Measurements from ENCODE around the gene EFNA3. TPM values are rescaled to one million over a fixed set of nuclear protein-coding genes. Genes with fewer than 3 reads are reported as not detected.
A peak's percentile ranks its signal among the peaks of the same experiment; 100 is the strongest.

EFNA3 gene
- total RNA-seq, 1 donor, result 0.90 TPM

DNA sequence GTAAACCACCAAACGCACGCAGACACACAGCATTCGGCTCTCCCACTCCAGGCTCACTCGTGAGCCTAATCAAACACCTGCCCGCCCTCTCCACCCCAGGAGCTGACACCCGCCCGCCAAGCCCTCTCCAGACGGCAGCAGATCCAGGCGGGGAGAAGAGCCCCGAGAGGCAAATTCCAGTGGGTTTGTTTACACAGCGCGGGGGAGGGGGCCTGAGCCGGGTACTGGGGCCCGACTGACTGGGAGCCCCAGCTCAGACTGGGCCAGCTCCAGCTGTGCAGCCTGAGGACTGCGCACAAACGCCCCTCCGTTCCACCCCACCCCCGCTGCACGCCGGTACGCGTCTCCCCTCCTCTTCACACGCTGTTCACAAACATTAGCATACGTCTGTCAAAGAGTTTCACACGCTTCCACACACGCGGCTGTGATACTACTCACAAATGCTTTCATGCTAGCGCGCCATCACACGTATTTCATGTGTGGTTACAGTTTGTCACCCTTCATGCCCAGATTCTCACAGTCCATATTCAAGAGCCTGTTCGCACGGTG lies 48.0 kb downstream of the EFNA3 start:
- no peak overlapping the region for H3K4me3 ChIP-seq (ENCODE audit: low read depth, low read length)
- peak; percentile 25 for DNase-seq (ENCODE audit: low read depth)
- TF ChIP-seq, protein P1, sequence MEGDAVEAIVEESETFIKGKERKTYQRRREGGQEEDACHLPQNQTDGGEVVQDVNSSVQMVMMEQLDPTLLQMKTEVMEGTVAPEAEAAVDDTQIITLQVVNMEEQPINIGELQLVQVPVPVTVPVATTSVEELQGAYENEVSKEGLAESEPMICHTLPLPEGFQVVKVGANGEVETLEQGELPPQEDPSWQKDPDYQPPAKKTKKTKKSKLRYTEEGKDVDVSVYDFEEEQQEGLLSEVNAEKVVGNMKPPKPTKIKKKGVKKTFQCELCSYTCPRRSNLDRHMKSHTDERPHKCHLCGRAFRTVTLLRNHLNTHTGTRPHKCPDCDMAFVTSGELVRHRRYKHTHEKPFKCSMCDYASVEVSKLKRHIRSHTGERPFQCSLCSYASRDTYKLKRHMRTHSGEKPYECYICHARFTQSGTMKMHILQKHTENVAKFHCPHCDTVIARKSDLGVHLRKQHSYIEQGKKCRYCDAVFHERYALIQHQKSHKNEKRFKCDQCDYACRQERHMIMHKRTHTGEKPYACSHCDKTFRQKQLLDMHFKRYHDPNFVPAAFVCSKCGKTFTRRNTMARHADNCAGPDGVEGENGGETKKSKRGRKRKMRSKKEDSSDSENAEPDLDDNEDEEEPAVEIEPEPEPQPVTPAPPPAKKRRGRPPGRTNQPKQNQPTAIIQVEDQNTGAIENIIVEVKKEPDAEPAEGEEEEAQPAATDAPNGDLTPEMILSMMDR (IDR thresholded peaks at IDR 0.05; ENCODE audit: insufficient read depth, low read length), result no peak

DNA sequence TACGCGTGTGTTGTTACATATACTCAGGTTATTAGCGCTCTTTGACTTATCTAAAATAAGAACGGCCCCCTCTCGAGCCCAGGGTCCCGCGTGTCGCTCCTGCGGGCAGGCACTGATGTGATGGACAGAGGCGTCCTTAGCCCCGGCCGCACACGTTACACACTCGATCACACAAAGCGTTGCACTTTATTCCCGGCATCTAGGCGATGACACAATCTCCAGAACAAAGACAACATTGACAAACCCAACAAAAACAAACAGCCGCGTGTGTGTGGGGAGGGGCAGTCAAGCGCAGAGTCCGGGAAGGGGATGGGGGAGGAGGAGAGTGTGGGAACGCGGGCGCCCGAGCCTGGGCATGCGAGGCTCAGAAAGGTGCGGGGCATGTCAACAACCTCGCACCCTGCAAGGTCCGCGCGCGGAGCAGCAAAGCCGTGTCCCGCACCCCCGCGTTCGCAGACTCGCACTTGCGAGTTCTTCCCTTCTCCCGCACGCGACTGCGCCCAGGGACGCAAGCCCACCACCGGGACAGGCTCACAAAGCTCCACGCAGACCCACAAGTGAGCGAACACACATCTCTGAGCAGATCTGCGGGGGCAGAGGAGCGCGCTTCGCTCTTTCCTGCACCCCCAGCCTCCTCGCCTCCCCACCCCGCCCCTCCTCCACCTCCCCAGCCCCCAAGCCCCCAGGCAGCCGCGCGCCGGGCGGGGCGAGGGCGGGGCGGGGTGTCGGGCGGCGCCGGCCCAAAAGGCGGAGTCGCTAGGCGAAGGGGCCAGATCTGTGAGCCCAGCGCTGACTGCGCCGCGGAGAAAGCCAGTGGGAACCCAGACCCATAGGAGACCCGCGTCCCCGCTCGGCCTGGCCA lies 48.7 kb downstream of the EFNA3 start, which contains the start of gene EFNA1:
Gene EFNA1, plus strand, starts transcription at position 772 of the 862 bp plus-strand sequence. CDS start 102 bp downstream, outside the sequence.
- DNase-seq (ENCODE audit: low read depth), result peak; percentile 34
- TF ChIP-seq, protein P1 (IDR thresholded peaks at IDR 0.05; ENCODE audit: insufficient read depth, low read length), result no peak
- peak within 1 kb of the TSS; percentile 65 for H3K4me3 ChIP-seq (ENCODE audit: low read depth, low read length)

DNA sequence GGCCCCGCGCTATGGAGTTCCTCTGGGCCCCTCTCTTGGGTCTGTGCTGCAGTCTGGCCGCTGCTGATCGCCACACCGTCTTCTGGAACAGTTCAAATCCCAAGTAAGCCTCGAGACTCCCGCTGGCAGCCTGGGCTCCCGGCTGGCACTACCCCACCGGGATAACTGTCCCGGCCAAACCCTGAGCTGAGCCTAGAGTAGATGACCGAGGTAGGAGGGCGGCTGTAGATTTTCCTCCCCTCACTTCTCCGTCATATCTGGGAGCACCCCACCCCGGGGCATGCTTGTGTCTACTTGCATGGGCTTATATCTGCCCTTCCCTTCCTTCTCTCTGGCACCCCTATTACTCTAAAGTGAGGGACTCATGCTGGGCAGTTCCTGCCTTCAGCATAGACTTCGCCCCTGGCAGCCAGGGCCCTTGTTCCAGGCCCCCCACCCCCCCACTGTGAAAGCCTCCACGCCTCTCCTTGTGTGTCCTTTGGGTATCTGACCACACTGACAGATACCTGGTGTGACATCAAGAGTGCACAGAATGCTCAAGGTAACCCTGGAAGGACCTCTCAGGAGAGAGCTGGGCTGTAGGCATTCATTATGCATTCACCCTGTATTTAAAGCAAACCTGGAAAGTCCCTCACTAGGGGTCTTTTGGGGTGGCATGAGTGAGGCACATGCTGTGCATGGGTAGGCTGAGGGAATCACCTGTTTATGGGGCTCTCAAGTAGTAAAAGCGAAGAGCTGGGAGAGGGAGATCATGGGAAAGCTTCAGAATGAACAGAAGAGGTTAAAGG lies 49.5 kb downstream of the EFNA3 start:
- peak overlapping the region; percentile 65 for H3K4me3 ChIP-seq (ENCODE audit: low read depth, low read length)
- TF ChIP-seq, protein P1 (IDR thresholded peaks at IDR 0.05; ENCODE audit: insufficient read depth, low read length), result no peak
- no peak for DNase-seq (ENCODE audit: low read depth)

DNA sequence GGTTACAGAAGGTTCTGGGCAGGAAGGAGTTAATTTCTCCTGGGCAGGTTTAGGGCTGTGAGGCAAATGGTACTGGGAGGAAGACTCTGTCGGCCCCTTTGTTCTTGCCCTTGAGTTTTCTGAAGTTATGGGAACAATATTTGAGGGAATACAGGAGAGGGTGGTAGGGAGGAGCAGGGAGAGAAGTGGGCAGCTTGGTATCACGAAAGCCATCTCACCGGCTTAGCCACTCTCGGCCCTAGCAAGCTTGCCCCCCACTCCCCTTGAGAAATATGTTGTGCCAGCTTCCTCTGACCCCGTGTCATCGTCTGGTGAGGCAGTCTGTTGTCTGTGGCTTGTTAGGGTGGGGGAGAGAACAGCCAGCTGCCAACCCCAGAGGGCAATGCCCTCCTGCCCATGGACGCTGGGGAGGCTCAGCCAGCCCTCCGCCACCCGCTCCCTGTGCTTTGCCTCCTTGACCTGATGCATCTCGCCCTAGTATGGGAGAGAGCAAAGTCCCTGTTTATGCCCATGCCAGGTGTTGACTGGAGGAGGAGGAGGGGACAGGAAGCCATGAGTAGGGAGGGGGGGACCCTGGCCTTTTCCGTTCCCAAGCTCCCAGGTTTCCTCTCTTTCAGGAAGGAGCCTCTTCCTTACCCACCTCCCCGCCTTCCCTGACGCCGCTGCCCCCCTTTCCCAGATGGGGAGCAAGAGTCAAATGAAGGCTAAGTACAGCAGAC lies 50.3 kb downstream of the EFNA3 start:
- TF ChIP-seq, protein P1 (IDR thresholded peaks at IDR 0.05; ENCODE audit: insufficient read depth, low read length), result no peak
- no peak overlapping the region for H3K4me3 ChIP-seq (ENCODE audit: low read depth, low read length)
- DNase-seq (ENCODE audit: low read depth), result no peak

DNA sequence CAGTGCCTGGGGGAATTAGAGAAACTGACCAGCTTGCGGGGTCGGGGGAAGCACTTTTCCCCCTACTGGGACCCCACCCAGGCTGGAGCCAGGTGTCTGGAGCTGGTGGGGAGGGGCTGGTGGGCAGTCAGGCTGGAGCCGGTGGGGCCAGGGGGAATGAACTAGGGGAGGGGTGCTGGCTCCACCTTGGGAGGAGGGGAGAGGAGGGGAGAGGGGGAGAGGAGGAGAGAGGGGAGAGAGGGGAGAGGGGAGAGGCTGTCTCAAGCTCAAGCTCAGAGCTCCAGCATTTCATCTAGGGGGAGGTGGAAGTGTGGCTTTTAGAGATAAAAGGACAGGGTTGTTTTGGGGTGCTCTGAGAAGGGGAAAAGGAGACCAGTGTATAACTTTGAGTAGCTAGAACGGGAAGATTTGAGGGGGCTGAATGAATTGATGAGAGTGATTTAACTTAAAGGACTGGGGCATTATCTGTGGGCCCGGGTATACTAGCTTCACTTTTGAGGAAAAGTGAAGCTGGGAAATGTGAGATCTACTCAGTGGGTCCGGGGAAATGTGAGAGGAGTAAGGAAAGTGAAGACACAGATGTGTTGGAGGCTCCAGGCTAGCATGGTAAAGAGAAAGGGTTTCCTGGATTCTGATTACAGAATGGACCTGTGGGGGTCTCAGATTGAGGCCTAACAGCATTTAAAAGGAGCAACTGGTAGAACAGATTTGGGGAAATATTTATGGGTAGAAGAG lies 51.8 kb downstream of the EFNA3 start:
- TF ChIP-seq, protein P1 (IDR thresholded peaks at IDR 0.05; ENCODE audit: insufficient read depth, low read length), result no peak
- DNase-seq (ENCODE audit: low read depth), result no peak
- no peak overlapping the region for H3K4me3 ChIP-seq (ENCODE audit: low read depth, low read length)
